ENCODE measurements around the gene ADPRH.

Gene ADPRH

GRCh38 chr3:119627461-119627860 is 48.2 kb downstream of the ADPRH start:
- DNase-seq (ENCODE audit: extremely low read depth in 1 of 2, low read depth in 1 of 2): no peak

- no peak for DNase-seq (ENCODE audit: extremely low read depth in 1 of 2, low read depth in 1 of 2)
Measured at GRCh38 chr3:119628390-119628789, 49.1 kb downstream of the ADPRH start.

GRCh38 chr3:119628816-119629445 is 49.6 kb downstream of the ADPRH start:
- no peak for DNase-seq (ENCODE audit: extremely low read depth in 1 of 2, low read depth in 1 of 2)

GRCh38 chr3:119630128-119630879 is 51.0 kb downstream of the ADPRH start:
- DNase-seq (ENCODE audit: extremely low read depth in 1 of 2, low read depth in 1 of 2): no peak

- DNase-seq (ENCODE audit: extremely low read depth in 1 of 2, low read depth in 1 of 2): no peak
Measured at GRCh38 chr3:119630880-119631329, 51.6 kb downstream of the ADPRH start.

- no peak for DNase-seq (ENCODE audit: extremely low read depth in 1 of 2, low read depth in 1 of 2)
Measured at GRCh38 chr3:119631516-119631915, 52.2 kb downstream of the ADPRH start.

- DNase-seq (ENCODE audit: extremely low read depth in 1 of 2, low read depth in 1 of 2): no peak
Measured at GRCh38 chr3:119632216-119632615, 52.9 kb downstream of the ADPRH start.

GRCh38 chr3:119632829-119633228 is 53.5 kb downstream of the ADPRH start:
- no peak for DNase-seq (ENCODE audit: extremely low read depth in 1 of 2, low read depth in 1 of 2)

GRCh38 chr3:119635719-119636118 is 56.4 kb downstream of the ADPRH start:
- DNase-seq (ENCODE audit: extremely low read depth in 1 of 2, low read depth in 1 of 2): no peak

GRCh38 chr3:119636249-119636648 is 57.0 kb downstream of the ADPRH start:
- no peak for DNase-seq (ENCODE audit: extremely low read depth in 1 of 2, low read depth in 1 of 2)

- DNase-seq (ENCODE audit: extremely low read depth in 1 of 2, low read depth in 1 of 2): no peak
Measured at GRCh38 chr3:119636891-119637611, 57.8 kb downstream of the ADPRH start.

GRCh38 chr3:119637679-119638477 is 58.6 kb downstream of the ADPRH start:
- DNase-seq (ENCODE audit: extremely low read depth in 1 of 2, low read depth in 1 of 2): no peak
